Measurements from ENCODE around the gene EXT2.

GRCh38 chr11:44090539-44090938 is 4.9 kb upstream of the EXT2 start:
- TF ChIP-seq EZH2 (optimal IDR thresholded peaks at IDR 0.05; ENCODE audit: low read depth, low read length) (no peak), CTCF (IDR thresholded peaks at IDR 0.05; ENCODE audit: low read length) (no peak), EZH2phosphoT487 (IDR thresholded peaks at IDR 0.05; ENCODE audit: low read length) (no peak)

All from MM.1S (cell line).